GM21447 (cell line): Measurements from ENCODE around the gene EPB41L4A.
A peak's percentile ranks its signal among the peaks of the same experiment; 100 is the strongest.

Source experiments
- ATAC-seq: cut with Tn5 transposase; IDR thresholded peaks from one replicate; pipeline ENCODE4 v1.9.1; 2021; ENCODE audit not compliant: unreplicated experiment

Gene EPB41L4A

GRCh38 chr5:112122353-112122752 is 296.7 kb downstream of the EPB41L4A start:
- no peak for ATAC-seq

GRCh38 chr5:112121258-112121657 is 297.8 kb downstream of the EPB41L4A start:
- no peak for ATAC-seq

- ATAC-seq, result no peak
Measured at GRCh38 chr5:112119969-112120368, 299.1 kb downstream of the EPB41L4A start.

- ATAC-seq, result no peak
Measured at GRCh38 chr5:112119508-112119907, 299.6 kb downstream of the EPB41L4A start.

GRCh38 chr5:112117551-112117950 is 301.5 kb downstream of the EPB41L4A start:
- ATAC-seq, result no peak

- ATAC-seq, result peak; percentile 81
Measured at GRCh38 chr5:112116371-112116770, 302.7 kb downstream of the EPB41L4A start.

GRCh38 chr5:112113565-112113964 is 305.5 kb downstream of the EPB41L4A start:
- no peak for ATAC-seq
